ENCODE data around the gene BMPR1B. TPM values are rescaled to one million over a fixed set of nuclear protein-coding genes. Genes with fewer than 3 reads are reported as not detected.

BMPR1B gene
- total and polyA plus RNA-seq, 9 of the 15 experiments (the other 6 are each of a cell fraction or from before 2014, with no cell fraction given): 0.01 TPM; not detected in 8

DNA sequence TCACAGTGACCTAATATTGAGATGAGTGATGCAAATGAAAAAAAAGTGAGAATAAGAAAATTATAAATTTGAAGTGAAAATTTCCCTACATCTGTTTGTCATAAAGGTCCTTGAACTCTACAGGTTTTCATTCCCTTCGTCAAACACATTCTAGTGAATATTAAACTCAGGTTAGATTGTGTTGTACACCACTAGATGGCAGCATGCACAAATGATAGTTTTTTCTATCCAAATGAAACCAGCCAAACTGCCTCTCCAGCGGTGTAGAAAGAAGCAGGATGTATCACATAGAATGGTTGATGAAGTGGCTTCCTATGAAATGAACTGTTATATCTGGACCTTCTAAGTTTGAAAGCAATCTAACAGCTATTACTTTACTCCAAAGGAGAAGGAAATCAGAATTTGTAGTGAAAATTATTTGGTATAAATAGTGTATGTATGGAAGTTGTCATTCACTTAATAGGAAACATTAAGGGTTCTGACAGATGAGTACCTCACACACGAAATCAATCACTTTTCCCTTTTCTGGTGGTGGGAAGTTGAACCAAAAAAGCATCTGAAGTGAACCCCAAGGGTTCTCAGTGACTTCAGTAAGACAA, 408.3 kb downstream of the BMPR1B start (continued):
- TF ChIP-seq, protein P1, sequence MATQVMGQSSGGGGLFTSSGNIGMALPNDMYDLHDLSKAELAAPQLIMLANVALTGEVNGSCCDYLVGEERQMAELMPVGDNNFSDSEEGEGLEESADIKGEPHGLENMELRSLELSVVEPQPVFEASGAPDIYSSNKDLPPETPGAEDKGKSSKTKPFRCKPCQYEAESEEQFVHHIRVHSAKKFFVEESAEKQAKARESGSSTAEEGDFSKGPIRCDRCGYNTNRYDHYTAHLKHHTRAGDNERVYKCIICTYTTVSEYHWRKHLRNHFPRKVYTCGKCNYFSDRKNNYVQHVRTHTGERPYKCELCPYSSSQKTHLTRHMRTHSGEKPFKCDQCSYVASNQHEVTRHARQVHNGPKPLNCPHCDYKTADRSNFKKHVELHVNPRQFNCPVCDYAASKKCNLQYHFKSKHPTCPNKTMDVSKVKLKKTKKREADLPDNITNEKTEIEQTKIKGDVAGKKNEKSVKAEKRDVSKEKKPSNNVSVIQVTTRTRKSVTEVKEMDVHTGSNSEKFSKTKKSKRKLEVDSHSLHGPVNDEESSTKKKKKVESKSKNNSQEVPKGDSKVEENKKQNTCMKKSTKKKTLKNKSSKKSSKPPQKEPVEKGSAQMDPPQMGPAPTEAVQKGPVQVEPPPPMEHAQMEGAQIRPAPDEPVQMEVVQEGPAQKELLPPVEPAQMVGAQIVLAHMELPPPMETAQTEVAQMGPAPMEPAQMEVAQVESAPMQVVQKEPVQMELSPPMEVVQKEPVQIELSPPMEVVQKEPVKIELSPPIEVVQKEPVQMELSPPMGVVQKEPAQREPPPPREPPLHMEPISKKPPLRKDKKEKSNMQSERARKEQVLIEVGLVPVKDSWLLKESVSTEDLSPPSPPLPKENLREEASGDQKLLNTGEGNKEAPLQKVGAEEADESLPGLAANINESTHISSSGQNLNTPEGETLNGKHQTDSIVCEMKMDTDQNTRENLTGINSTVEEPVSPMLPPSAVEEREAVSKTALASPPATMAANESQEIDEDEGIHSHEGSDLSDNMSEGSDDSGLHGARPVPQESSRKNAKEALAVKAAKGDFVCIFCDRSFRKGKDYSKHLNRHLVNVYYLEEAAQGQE (IDR thresholded peaks at IDR 0.05; ENCODE audit: borderline replicate concordance): peak; percentile 84
- TF ChIP-seq, protein P1 (CRISPR knock-in tag; IDR thresholded peaks at IDR 0.05; ENCODE audit: low read depth): no peak
- peak; percentile 25; the same call in 1 of the 2 replicates for TF ChIP-seq STAG1 (CRISPR knock-in tag; IDR thresholded peaks at IDR 0.05; ENCODE audit: borderline replicate concordance)
- TF ChIP-seq ARID2 (IDR thresholded peaks at IDR 0.05): 0 out of 2 replicates have a peak, but pooled peaks have one; percentile 24
